NCI-H2196 treated with DMSO at 0.1 percent for 48 hours (cell line): Measurements from ENCODE around the gene PWP2.
"Not testable (repeated sequence)": the region's sequence is repeated elsewhere in the genome, so short reads cannot be mapped to it uniquely, and the experiment has no call there.

Source experiments
- DNase-seq: peaks from one replicate; lab custom pipeline; 2025; ENCODE audit not compliant: unreplicated experiment; lab: John Stamatoyannopoulos, UW

The PWP2 gene

GRCh38 chr21:44082648-44083440, 24.4 kb upstream of the PWP2 start:
- DNase-seq, result no peak

- DNase-seq, result no peak
Measured at GRCh38 chr21:44083631-44084291, 23.4 kb upstream of the PWP2 start.

- DNase-seq, result no peak
Measured at GRCh38 chr21:44084496-44085241, 22.5 kb upstream of the PWP2 start.

- no peak for DNase-seq
Measured at GRCh38 chr21:44085491-44086321, 21.5 kb upstream of the PWP2 start.

GRCh38 chr21:44086636-44087425, 20.4 kb upstream of the PWP2 start:
- DNase-seq, result no peak

GRCh38 chr21:44087426-44088400, 19.5 kb upstream of the PWP2 start:
- DNase-seq, result no peak

GRCh38 chr21:44088401-44088780, 18.8 kb upstream of the PWP2 start:
- DNase-seq, result no peak

GRCh38 chr21:44089001-44089911, 17.9 kb upstream of the PWP2 start:
- DNase-seq, result no peak

GRCh38 chr21:44090325-44090724, 16.9 kb upstream of the PWP2 start:
- no peak for DNase-seq

- DNase-seq, result no peak
Measured at GRCh38 chr21:44092211-44092610, 15.0 kb upstream of the PWP2 start.

GRCh38 chr21:44093761-44094160, 13.4 kb upstream of the PWP2 start:
- DNase-seq, result no peak

- no peak for DNase-seq
Measured at GRCh38 chr21:44094832-44095231, 12.4 kb upstream of the PWP2 start.

- not testable (repeated sequence) for DNase-seq
Measured at GRCh38 chr21:44098507-44098906, 8.7 kb upstream of the PWP2 start.

GRCh38 chr21:44098964-44099363, 8.2 kb upstream of the PWP2 start:
- not testable (repeated sequence) for DNase-seq

GRCh38 chr21:44107589-44107988, 390 bp downstream of the PWP2 start:
- not testable (repeated sequence) for DNase-seq

- DNase-seq, result not testable (repeated sequence)
Measured at GRCh38 chr21:44113702-44114371, 6.6 kb downstream of the PWP2 start.

GRCh38 chr21:44122131-44122530, 14.9 kb downstream of the PWP2 start:
- not testable (repeated sequence) for DNase-seq
